Activated T-cell treated with anti-CD3 and anti-CD28 coated beads for 24 hours (primary cell): ENCODE data around the gene KLF3.

ENCODE experiments used
- DNase-seq: peaks from one replicate; pipeline ENCODE4 v3.0.0-alpha.2; 2020; ENCODE audit warnings: low read depth

The KLF3 gene

GRCh38 chr4:38743866-38744265, 79.9 kb downstream of the KLF3 start:
- DNase-seq = no peak

- no peak for DNase-seq
Observed at GRCh38 chr4:38745881-38746280, 81.9 kb downstream of the KLF3 start.

GRCh38 chr4:38747629-38748028, 83.6 kb downstream of the KLF3 start:
- DNase-seq = no peak

- DNase-seq = no peak
Observed at GRCh38 chr4:38749336-38749735, 85.3 kb downstream of the KLF3 start.
